Ascending aorta (tissue), 2 donors: ENCODE measurements around the gene GLS. TPM values are rescaled to one million over a fixed set of nuclear protein-coding genes. Genes with fewer than 3 reads are reported as not detected.

Experiments
- DNase-seq, 2 donors: peaks; one replicate each; pipeline ENCODE4 v3.0.0-alpha.2; 2019; ENCODE audit warnings: low spot score in 2 of 2
- H3K27ac ChIP-seq, 2 donors: fragments of 200-600 bp; sonication (generic); one replicate each; pipeline ENCODE4 v1.5.1; 2016 to 2017; ENCODE audit warnings: mild to moderate bottlenecking in 1 of 2
- H3K27me3 ChIP-seq: fragments of 200-600 bp; sonication (generic); one replicate; pipeline ENCODE4 v1.5.1; 2017
- H3K36me3 ChIP-seq, 2 donors: fragments of 200-600 bp; sonication (generic); one replicate each; pipeline ENCODE4 v1.5.1; 2016
- H3K4me1 ChIP-seq, 2 donors: fragments of 200-600 bp; sonication (generic); one replicate each; pipeline ENCODE4 v1.5.1; 2016 to 2017; ENCODE audit warnings: mild to moderate bottlenecking in 1 of 2
- H3K4me3 ChIP-seq, 2 donors: fragments of 200-600 bp; sonication (generic); one replicate each; pipeline ENCODE4 v1.5.1; 2016 to 2017; ENCODE audit warnings: mild to moderate bottlenecking in 1 of 2
- H3K9me3 ChIP-seq, 2 donors: fragments of 200-600 bp; sonication (generic); one replicate each; pipeline ENCODE4 v1.5.1; 2016
- intact Hi-C: fragments of 100-400 bp; cut with DNase I; formaldehyde crosslinking; loops from one replicate; pipeline ENCODE4 v1.15.1; 2023
- total RNA-seq: library from RNA; depleted of rRNA; stranded (reverse); fragments of >200 nt; gene quantifications from one replicate; pipeline ENCODE4 v1.1.0, GENCODE V29; 2016
- TF ChIP-seq, protein P1 (sequence below), 3 experiments: fragments of 200-600 bp in 2 of 3; fragments of 450-650 bp in 1 of 3; sonication (generic) in 2 of 3; IDR thresholded peaks; one replicate each; pipeline ENCODE4 v1.5.1; 2016 to 2019; ENCODE audit warnings: antibody characterized with exemption in 3 of 3, mild to moderate bottlenecking in 1 of 3, moderate library complexity in 1 of 3

GLS gene
- total RNA-seq, 1 donor from 2014 or later, result 132 TPM

GRCh38 chr2:190903693-190904450 lies 23.3 kb downstream of the GLS start:
- H3K27me3 ChIP-seq, result no peaks in the 10 kb centered on the region
- H3K36me3 ChIP-seq, result peaks cover 34 to 62% of the 10 kb centered on the region in 2 donors
- TF ChIP-seq, protein P1, sequence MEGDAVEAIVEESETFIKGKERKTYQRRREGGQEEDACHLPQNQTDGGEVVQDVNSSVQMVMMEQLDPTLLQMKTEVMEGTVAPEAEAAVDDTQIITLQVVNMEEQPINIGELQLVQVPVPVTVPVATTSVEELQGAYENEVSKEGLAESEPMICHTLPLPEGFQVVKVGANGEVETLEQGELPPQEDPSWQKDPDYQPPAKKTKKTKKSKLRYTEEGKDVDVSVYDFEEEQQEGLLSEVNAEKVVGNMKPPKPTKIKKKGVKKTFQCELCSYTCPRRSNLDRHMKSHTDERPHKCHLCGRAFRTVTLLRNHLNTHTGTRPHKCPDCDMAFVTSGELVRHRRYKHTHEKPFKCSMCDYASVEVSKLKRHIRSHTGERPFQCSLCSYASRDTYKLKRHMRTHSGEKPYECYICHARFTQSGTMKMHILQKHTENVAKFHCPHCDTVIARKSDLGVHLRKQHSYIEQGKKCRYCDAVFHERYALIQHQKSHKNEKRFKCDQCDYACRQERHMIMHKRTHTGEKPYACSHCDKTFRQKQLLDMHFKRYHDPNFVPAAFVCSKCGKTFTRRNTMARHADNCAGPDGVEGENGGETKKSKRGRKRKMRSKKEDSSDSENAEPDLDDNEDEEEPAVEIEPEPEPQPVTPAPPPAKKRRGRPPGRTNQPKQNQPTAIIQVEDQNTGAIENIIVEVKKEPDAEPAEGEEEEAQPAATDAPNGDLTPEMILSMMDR (IDR thresholded peaks at IDR 0.05), result no peak
- no peaks in the 10 kb centered on the region for H3K9me3 ChIP-seq
- H3K4me1 ChIP-seq, result peaks cover 0 to 8% of the 10 kb centered on the region in 2 donors
- DNase-seq, result no peak
- intact Hi-C loops, result no loop called here
- peak overlapping the region; percentile 26 to 27 for H3K27ac ChIP-seq
- H3K4me3 ChIP-seq, result no peak overlapping the region

GRCh38 chr2:190904640-190905261 lies 24.1 kb downstream of the GLS start:
- intact Hi-C loops, result no loop called here
- H3K36me3 ChIP-seq, result peaks cover 28 to 57% of the 10 kb centered on the region in 2 donors
- DNase-seq, result no peak
- H3K4me3 ChIP-seq, result no peak overlapping the region
- H3K9me3 ChIP-seq, result no peaks in the 10 kb centered on the region
- peak overlapping the region; percentile 26 to 28 for H3K27ac ChIP-seq
- H3K4me1 ChIP-seq, result peaks cover 0 to 8% of the 10 kb centered on the region in 2 donors
- H3K27me3 ChIP-seq, result no peaks in the 10 kb centered on the region
- TF ChIP-seq, protein P1 (IDR thresholded peaks at IDR 0.05), result no peak

- Histone ChIP-seq H3K4me1 (peaks cover 4 to 19% of the 10 kb centered on the region in 2 donors), H3K27ac (peak overlapping the region in 1 of 2 donors; percentile 56), H3K36me3 (peaks cover 15 to 32% of the 10 kb centered on the region in 2 donors), H3K9me3 (no peaks in the 10 kb centered on the region), H3K27me3 (no peaks in the 10 kb centered on the region), H3K4me3 (no peak overlapping the region)
- no peak for DNase-seq
- TF ChIP-seq, protein P1 (IDR thresholded peaks at IDR 0.05), result no peak
- intact Hi-C loops, result no loop called here
Observed at GRCh38 chr2:190908532-190908931, 27.9 kb downstream of the GLS start.

- TF ChIP-seq, protein P1 (IDR thresholded peaks at IDR 0.05), result no peak
- DNase-seq, result no peak
- Histone ChIP-seq H3K36me3 (peaks cover 14 to 29% of the 10 kb centered on the region in 2 donors), H3K4me1 (peaks cover 4 to 15% of the 10 kb centered on the region in 2 donors), H3K9me3 (no peaks in the 10 kb centered on the region), H3K4me3 (no peak overlapping the region), H3K27me3 (no peaks in the 10 kb centered on the region), H3K27ac (peak overlapping the region; percentile 44 to 56)
- intact Hi-C loops, result no loop called here
Observed at GRCh38 chr2:190909680-190910079, 29.1 kb downstream of the GLS start.

DNA sequence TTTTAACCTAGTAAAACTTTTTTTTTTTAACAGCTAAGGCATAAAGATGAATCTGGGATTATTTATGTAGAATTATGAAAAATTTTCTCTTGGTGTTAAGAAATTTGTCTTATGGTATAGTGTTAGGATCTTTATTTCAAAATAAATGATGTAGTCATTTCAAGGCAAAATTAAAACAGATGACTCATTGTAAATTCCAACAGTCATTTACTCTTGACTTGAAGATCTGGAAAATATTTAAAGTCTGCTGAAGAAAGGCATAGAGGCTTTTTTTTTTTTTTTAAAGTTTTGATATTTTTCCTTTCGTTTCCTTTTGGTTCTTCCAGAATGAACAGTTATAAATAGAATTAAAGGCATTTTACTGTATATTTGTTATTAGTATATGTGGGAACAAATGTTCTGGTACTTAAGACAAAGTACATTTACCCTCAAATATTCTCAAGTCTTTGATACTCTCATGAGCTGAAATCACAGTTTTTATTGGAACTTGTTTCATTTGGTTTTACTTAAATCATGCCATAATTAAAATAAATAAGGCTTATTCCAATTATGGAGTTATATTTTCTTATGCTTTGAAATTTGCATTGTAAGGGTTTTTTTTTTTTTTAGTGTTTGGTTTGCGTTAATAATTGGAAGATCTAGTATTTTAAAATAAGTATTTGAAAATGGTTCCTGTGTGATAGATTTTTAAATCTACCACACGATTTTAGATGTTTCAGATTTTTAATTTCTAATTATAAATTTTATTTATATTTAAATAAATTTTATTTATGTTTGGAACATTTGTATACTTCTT lies 29.9 kb downstream of the GLS start:
- peak overlapping the region; percentile 44 to 56 for H3K27ac ChIP-seq
- intact Hi-C loops, result no loop called here
- no peaks in the 10 kb centered on the region for H3K27me3 ChIP-seq
- no peak for DNase-seq
- H3K4me1 ChIP-seq, result peaks cover 4 to 11% of the 10 kb centered on the region in 2 donors
- TF ChIP-seq, protein P1 (IDR thresholded peaks at IDR 0.05), result no peak
- H3K4me3 ChIP-seq, result no peak overlapping the region
- no peaks in the 10 kb centered on the region for H3K9me3 ChIP-seq
- peaks cover 11 to 27% of the 10 kb centered on the region in 2 donors for H3K36me3 ChIP-seq
